ENCODE data around the gene TTI1. TPM values are rescaled to one million over a fixed set of nuclear protein-coding genes. Genes with fewer than 3 reads are reported as not detected.
A peak's percentile ranks its signal among the peaks of the same experiment; 100 is the strongest.

Gene TTI1
- total RNA-seq, 1 donor from 2014 or later = 14.3 TPM

GRCh38 chr20:37999526-38000263, 33.6 kb downstream of the TTI1 start:
- DNase-seq (ENCODE audit: low read depth) = no peak
- no peak overlapping the region for H3K4me3 ChIP-seq (ENCODE audit: low read depth, low read length)
- TF ChIP-seq CTCF (conservative IDR thresholded peaks at IDR 0.05; ENCODE audit: low read depth, low read length) = no peak

- DNase-seq (ENCODE audit: low read depth) = no peak
- no peak overlapping the region for H3K4me3 ChIP-seq (ENCODE audit: low read depth, low read length)
- TF ChIP-seq CTCF (conservative IDR thresholded peaks at IDR 0.05; ENCODE audit: low read depth, low read length) = no peak
Measured at GRCh38 chr20:37997516-37997915, 35.7 kb downstream of the TTI1 start.

- H3K4me3 ChIP-seq (ENCODE audit: low read depth, low read length) = no peak overlapping the region
- no peak for DNase-seq (ENCODE audit: low read depth)
- TF ChIP-seq CTCF (conservative IDR thresholded peaks at IDR 0.05; ENCODE audit: low read depth, low read length) = no peak
Measured at GRCh38 chr20:37995856-37996605, 37.2 kb downstream of the TTI1 start.

GRCh38 chr20:37994512-37994911, 38.7 kb downstream of the TTI1 start:
- H3K4me3 ChIP-seq (ENCODE audit: low read depth, low read length) = no peak overlapping the region
- TF ChIP-seq CTCF (conservative IDR thresholded peaks at IDR 0.05; ENCODE audit: low read depth, low read length) = no peak
- peak; percentile 45 for DNase-seq (ENCODE audit: low read depth)

GRCh38 chr20:37992802-37993409, 40.4 kb downstream of the TTI1 start:
- no peak overlapping the region for H3K4me3 ChIP-seq (ENCODE audit: low read depth, low read length)
- no peak for DNase-seq (ENCODE audit: low read depth)
- TF ChIP-seq CTCF (conservative IDR thresholded peaks at IDR 0.05; ENCODE audit: low read depth, low read length) = peak; percentile 57

- no peak for TF ChIP-seq CTCF (conservative IDR thresholded peaks at IDR 0.05; ENCODE audit: low read depth, low read length)
- no peak for DNase-seq (ENCODE audit: low read depth)
Measured at GRCh38 chr20:37991908-37992307, 41.3 kb downstream of the TTI1 start.

More at GRCh38 chr20:37991908-37992307, 41.3 kb downstream of the TTI1 start:
- H3K4me3 ChIP-seq (ENCODE audit: low read depth, low read length) = no peak overlapping the region

Measured in epithelial cell of proximal tubule (primary cell).